ENCODE results near the gene HOXA7.

Gene HOXA7

DNA sequence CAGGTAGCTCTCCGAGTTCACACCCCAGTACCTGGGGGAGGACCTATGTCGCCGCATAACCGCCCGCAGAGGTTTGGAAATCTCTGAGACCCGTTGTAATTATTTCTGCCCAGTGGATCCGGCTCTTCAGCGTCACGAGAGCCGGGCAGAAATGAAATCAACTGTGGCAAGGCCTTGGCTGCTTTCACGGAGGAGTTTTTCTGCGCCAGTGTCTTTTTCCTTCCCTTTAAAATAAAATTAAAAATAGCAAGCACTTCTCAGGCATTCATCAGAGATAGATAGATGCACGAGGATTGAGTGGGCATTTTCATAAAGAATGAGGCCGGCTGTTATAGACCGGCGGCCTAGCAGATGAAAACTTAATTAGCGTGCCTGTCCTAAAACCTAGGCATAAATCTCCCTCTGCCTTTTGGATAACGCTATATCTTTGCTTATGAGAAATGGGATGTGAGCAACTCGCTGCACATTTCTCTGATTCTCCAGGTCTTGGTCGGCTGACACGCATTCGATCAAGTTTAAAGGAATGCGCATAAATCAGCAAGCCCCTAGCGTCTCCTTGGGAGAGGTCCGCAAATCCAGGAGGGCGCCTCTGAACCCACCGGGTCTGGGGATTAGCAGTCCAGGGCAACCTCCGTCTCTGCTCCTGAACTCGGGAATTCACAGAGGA lies 37.0 kb upstream of the HOXA7 start:
- DNase-seq = no peak

GRCh38 chr7:27192546-27193334 lies 36.3 kb upstream of the HOXA7 start:
- DNase-seq = no peak

- DNase-seq = no peak
Observed at GRCh38 chr7:27191833-27192545, 35.5 kb upstream of the HOXA7 start.

- no peak for DNase-seq
Observed at GRCh38 chr7:27191161-27191731, 34.8 kb upstream of the HOXA7 start.

GRCh38 chr7:27189997-27190748 lies 33.7 kb upstream of the HOXA7 start:
- DNase-seq = no peak

GRCh38 chr7:27189295-27189996 lies 33.0 kb upstream of the HOXA7 start:
- no peak for DNase-seq

GRCh38 chr7:27188386-27189294 lies 32.2 kb upstream of the HOXA7 start:
- DNase-seq = no peak

GRCh38 chr7:27187475-27188385 lies 31.3 kb upstream of the HOXA7 start:
- no peak for DNase-seq

DNA sequence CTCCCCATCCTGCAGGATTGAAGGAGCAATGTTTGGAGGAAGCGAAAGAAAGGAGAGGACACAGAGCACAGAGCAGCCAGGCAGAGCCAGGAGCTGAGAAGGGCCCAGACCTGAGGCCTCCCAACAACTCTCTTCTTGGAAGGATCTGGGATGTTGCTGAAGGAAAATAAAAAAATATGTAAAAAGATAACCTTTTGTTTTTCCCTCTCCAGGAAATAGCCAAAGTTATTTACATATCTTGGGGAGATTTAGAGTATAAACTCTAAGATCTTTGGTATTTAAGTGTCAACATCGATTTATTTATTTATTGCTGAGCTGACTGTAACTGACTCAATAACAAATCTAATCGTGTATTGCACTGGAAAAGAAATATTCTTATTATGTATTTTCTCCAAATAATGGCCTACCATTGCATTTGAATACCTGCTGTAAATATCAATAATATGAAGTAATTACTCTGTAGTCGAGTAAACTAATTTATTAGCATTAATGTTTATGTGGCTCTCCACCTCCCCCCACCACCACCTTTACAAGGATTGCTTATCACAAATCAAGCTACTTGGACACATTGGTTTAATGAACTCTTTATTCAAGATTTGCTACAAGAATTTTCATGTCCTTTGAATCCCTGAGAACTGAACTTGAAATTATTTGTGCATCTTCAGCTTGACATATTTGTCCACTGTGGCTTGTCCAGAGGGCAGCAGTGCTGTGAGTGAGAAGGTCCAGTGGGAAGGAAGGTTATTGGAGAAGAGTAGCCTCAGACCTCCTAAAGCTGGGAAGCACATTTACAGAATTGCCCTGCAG lies 30.4 kb upstream of the HOXA7 start:
- no peak for DNase-seq

DNA sequence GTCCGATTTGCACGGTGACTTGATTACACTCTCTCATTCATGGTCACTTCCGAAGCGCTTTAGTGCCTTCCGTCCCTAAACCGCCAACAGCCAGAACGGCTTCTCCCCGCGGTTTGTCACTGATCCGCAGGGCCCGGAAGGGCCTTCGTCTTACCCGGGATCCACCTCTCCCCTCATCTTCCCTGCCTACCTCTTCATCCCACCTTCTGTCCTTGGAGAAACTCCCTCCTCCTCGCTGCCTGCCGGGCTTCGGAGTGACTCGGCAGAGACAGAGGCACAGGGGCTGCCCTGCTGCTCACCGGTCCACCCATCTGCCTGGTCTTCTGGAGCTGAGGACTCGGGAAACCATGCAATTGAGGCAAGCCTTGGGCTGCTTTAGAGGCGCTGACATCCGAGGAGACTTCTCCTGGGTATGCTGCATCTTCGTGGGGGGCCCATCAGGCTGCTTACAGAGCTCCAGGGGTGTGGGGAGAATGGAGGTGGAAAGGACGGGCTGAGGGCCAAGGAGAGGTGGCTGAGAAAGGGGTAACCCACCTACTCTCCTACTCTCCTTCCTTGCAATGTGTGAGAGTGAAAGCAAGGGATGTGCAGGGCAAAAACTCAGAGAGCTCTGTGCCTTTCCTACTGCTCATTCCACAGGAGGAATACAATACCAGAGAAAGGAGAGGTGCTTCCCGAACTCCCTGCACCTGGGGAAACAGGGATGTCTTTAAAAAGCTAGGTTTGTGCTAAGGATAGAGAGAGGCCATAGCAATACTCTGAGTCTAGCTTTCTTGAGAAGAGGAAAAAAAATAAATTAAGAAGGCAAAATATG lies 29.6 kb upstream of the HOXA7 start:
- no peak for DNase-seq

GRCh38 chr7:27185013-27185853 lies 28.8 kb upstream of the HOXA7 start, which contains the start of gene HOXA11:
TSS of gene HOXA11 (minus strand) at chr7:27185232. CDS start at chr7:27185144, 88 bp downstream.
- no peak for DNase-seq

DNA sequence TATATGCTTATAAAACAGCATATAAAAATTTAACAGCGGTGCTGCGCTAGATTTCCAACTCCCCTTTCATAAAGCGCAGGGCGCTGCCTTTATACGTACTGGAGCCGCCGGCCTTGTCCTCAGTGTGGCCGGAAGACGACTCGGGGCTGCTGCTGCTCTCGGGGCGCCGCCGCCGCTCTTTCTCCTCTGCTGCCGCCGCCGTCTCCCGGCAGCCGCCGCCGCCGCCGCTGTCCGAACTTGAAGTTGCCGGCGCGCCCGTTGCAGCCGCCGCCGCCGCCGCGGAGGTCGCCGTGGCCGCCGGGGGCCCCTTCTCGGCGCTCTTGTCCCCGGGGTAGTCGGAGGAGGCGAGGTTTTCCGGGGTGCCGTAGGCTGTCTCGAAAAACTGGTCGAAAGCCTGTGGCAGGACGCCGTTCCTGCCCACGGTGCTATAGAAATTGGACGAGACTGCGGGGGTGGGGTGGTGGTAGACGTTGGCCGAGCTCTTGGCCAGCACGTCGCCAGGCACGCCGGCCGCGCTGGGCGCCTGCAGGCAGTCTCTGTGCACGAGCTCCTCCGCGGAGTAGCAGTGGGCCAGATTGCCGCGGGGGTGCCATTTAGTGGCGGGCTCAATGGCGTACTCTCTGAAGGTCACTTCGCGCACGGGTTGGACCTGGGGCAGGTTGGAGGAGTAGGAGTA lies 28.0 kb upstream of the HOXA7 start:
- DNase-seq = no peak

- DNase-seq = no peak
Observed at GRCh38 chr7:27183682-27184336, 27.3 kb upstream of the HOXA7 start.

DNA sequence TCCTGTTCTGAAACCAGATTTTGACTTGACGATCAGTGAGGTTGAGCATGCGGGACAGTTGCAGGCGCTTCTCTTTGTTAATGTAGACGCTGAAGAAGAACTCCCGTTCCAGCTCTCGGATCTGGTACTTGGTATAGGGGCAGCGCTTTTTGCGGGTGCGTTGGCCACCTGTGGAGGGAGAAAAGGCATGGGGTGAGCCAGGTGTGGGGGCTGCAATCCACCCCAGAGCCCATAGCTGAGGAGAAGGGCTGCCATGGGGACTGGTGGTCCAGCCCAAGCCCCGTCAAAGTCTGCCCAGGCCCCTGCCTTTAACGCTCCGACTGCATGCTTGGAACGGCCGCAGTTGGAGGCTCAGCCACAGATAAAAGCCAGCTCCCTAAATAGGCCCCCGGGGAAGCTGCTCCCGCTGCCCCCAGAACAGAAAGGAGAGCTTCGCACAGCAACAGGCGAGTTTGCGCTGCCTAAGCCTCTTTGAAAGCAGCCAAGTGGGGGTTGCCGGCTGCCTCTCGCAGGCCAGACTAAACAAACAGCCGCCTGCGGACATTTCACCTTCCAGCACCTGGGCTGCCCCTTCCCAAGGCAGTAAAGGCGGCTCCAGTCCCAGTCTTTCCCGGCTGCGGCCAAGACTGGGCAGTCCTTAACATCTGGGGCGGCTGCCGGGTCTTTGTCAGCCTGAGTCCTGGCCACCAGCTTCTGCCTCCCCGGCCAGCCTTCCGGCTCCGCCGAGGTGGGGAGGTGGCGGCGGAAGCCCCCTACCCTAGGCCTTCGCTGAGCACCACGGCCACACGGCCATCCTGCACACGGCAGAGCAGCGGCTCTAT lies 26.6 kb upstream of the HOXA7 start:
- DNase-seq = no peak

- no peak for DNase-seq
Observed at GRCh38 chr7:27182285-27182841, 25.9 kb upstream of the HOXA7 start.

All from NCI-H226 (cell line).